Activated B cell treated with CpG ODN at 0.5 μM for 24 hours (primary cell): ENCODE measurements around the gene ELP5. TPM values are rescaled to one million over a fixed set of nuclear protein-coding genes. Genes with fewer than 3 reads are reported as not detected.
A peak's percentile ranks its signal among the peaks of the same experiment; 100 is the strongest.

Source experiments
- ATAC-seq: fragments of 200-7000 bp; cut with Tn5 transposase; one replicate; pipeline ENCODE4 v1.10.0; 2021; ENCODE audit warnings: low read depth, mild to moderate bottlenecking, moderate library complexity
- CTCF ChIA-PET: fragments of 350-600 bp; sonication (Branson Sonifier 250); formaldehyde crosslinking; loops from one replicate; lab custom pipeline; 2021; ENCODE audit warnings: antibody characterized with exemption; lab: Charles Lee
- POLR2A ChIA-PET: fragments of 350-600 bp; sonication (Branson Sonifier 250); formaldehyde crosslinking; loops from one replicate; lab custom pipeline; 2021; ENCODE audit warnings: antibody characterized with exemption; lab: Charles Lee
- DNase-seq: peaks from one replicate; pipeline ENCODE4 v3.0.0; 2022
- H3K27ac Mint-ChIP-seq: one replicate; pipeline ENCODE4 v1.8.0; 2020; ENCODE audit warnings: mixed read lengths
- H3K27me3 Mint-ChIP-seq: one replicate; pipeline ENCODE4 v1.8.0; 2021; ENCODE audit warnings: mixed read lengths
- H3K36me3 Mint-ChIP-seq: one replicate; pipeline ENCODE4 v1.8.0; 2021; ENCODE audit warnings: low read depth, mixed read lengths
- H3K4me1 Mint-ChIP-seq: one replicate; pipeline ENCODE4 v1.8.0; 2021; ENCODE audit warnings: mixed read lengths
- H3K4me3 Mint-ChIP-seq: one replicate; pipeline ENCODE4 v1.8.0; 2020; ENCODE audit warnings: mild to moderate bottlenecking, mixed read lengths
- H3K9me3 Mint-ChIP-seq: one replicate; pipeline ENCODE4 v1.8.0; 2020; ENCODE audit warnings: mixed read lengths
- CTCF ChIP-seq: fragments of 200-600 bp; IDR thresholded peaks from one replicate; pipeline ENCODE4 v1.8.0; 2022; ENCODE audit warnings: antibody characterized with exemption, mild to moderate bottlenecking
- intact Hi-C: fragments of 100-400 bp; cut with micrococcal nuclease; formaldehyde crosslinking; loops from one replicate; pipeline ENCODE4 v1.15.1; 2024
- total RNA-seq: library from RNA; stranded (reverse); gene quantifications from 2 replicates; pipeline ENCODE4 v1.2.3, GENCODE V29; 2022

The ELP5 gene
- total RNA-seq, 1 donor from 2014 or later: 49.2 TPM

GRCh38 chr17:7251661-7252175 is 297 bp upstream of the ELP5 start, which contains the start of gene CTDNEP1:
TSS of gene CTDNEP1 (minus strand) at chr17:7251734. CDS start at chr17:7251296, 438 bp downstream.
- peak within 1 kb of the TSS; percentile 100 for H3K27ac Mint-ChIP-seq
- peak; percentile 83 for ATAC-seq
- ChIA-PET POLR2A (interaction anchor here (0.7 to 5.8 kb wide), 10 partner anchors 8 to 435 kb away, joined by 3 to 134 read pairs (median 4); partner anchors contain the start of genes ACADVL, DLG4, DVL2 and GABARAP), CTCF (interaction anchor here (0.6 kb wide), 1 partner anchor 9 kb away, joined by 3 read pairs; the partner anchor contains the start of gene GABARAP)
- peaks cover 44% of the 10 kb centered on the region for H3K4me1 Mint-ChIP-seq
- TF ChIP-seq CTCF: no peak
- H3K27me3 Mint-ChIP-seq: no peaks in the 10 kb centered on the region
- peak; percentile 99 for DNase-seq
- peak within 1 kb of the TSS; percentile 98 for H3K4me3 Mint-ChIP-seq
- intact Hi-C loops: loop anchor here (1.0 to 5.0 kb wide), 9 partner anchors 9 to 583 kb away; partner anchors contain the start of genes EIF5A, GABARAP, KDM6B and NEURL4
- no peaks in the 10 kb centered on the region for H3K9me3 Mint-ChIP-seq
- H3K36me3 Mint-ChIP-seq: peaks cover 58% of the 10 kb centered on the region

DNA sequence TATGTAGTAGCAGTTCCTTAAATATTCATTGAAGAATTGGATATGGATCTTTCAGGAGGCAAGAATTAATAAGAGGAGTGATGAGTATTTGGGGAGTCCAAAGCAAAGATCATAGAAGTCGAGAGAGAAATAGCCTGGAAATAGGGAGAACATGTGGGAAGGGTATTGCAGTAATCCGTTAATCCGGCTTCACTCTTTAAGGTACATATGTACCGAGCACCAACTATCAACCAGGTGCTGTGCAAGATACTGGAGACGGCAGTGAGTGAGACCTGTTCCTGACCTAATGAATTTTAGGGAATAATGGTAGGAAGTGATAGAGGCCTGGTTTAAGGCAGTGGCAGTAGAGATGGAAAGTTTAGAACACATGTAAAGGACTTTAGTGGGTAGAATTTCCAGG is 1.1 kb downstream of the ELP5 start:
- Mint-ChIP-seq H3K27me3 (no peaks in the 10 kb centered on the region), H3K4me1 (peaks cover 44% of the 10 kb centered on the region), H3K9me3 (no peaks in the 10 kb centered on the region), H3K27ac (peak overlapping the region; percentile 100), H3K36me3 (peaks cover 62% of the 10 kb centered on the region), H3K4me3 (peak overlapping the region; percentile 98)
- POLR2A ChIA-PET: interaction anchor here (5.8 kb wide), 1 partner anchor 15 kb away, joined by 134 read pairs; the partner anchor contains the start of genes DVL2, GABARAP and PHF23
- DNase-seq (no peak), ATAC-seq (no peak)
- CTCF ChIA-PET: no interaction called here
- TF ChIP-seq CTCF: no peak
- intact Hi-C loops: loop anchor here (2.0 to 5.0 kb wide), 2 partner anchors 229 to 582 kb away; partner anchors contain the start of genes KDM6B, POLR2A and SLC35G6

DNA sequence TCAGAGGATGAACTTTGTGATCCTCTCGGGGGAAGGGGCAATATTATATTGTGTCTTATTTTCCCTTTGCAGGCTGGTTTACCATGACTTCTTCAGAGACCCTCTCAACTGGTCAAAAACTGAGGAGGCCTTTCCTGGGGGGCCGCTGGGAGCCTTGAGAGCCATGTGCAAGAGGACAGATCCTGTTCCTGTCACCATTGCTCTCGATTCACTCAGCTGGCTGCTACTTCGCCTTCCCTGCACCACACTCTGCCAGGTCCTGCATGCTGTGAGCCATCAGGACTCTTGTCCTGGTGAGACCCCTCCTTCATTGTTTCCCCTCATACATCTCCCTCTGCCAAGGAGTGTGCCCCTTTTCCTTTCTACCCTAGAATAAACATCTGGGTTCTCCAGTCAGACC is 2.5 kb downstream of the ELP5 start:
- CTCF ChIA-PET: interaction anchor here (1.2 kb wide), 1 partner anchor 42 kb away, joined by 3 read pairs; no protein-coding TSS in a partner anchor
- Mint-ChIP-seq H3K36me3 (peaks cover 69% of the 10 kb centered on the region), H3K9me3 (no peaks in the 10 kb centered on the region), H3K4me3 (no peak overlapping the region), H3K4me1 (peaks cover 32% of the 10 kb centered on the region), H3K27me3 (no peaks in the 10 kb centered on the region), H3K27ac (no peak overlapping the region)
- no peak for ATAC-seq
- no peak for DNase-seq
- TF ChIP-seq CTCF: no peak
- POLR2A ChIA-PET: interaction anchor here (0.6 to 0.7 kb wide), 3 partner anchors 11 to 428 kb away, joined by 3 to 7 read pairs (median 4); no protein-coding TSS in a partner anchor
- intact Hi-C loops: loop anchor here (5.0 kb wide), 1 partner anchor 228 kb away; the partner anchor contains the start of genes POLR2A and SLC35G6

GRCh38 chr17:7256766-7257456 is 4.9 kb downstream of the ELP5 start:
- no peaks in the 10 kb centered on the region for H3K9me3 Mint-ChIP-seq
- POLR2A ChIA-PET: interaction anchor here (1.0 to 1.2 kb wide), 4 partner anchors 8 to 48 kb away, joined by 3 read pairs; partner anchors contain the start of gene PHF23
- H3K36me3 Mint-ChIP-seq: peaks cover 62% of the 10 kb centered on the region
- no peak overlapping the region for H3K27ac Mint-ChIP-seq
- H3K4me1 Mint-ChIP-seq: peaks cover 29% of the 10 kb centered on the region
- no peak for TF ChIP-seq CTCF
- DNase-seq (no peak), ATAC-seq (no peak)
- H3K27me3 Mint-ChIP-seq: no peaks in the 10 kb centered on the region
- CTCF ChIA-PET: no interaction called here
- intact Hi-C loops: no loop called here
- no peak overlapping the region for H3K4me3 Mint-ChIP-seq
